ENCODE data around the gene GRAMD1A. TPM values are rescaled to one million over a fixed set of nuclear protein-coding genes. Genes with fewer than 3 reads are reported as not detected.
"Not testable (repeated sequence)": the region's sequence is repeated elsewhere in the genome, so short reads cannot be mapped to it uniquely, and the experiment has no call there.

The GRAMD1A gene
- total RNA-seq, 1 donor from 2014 or later: 79.6 TPM

DNA sequence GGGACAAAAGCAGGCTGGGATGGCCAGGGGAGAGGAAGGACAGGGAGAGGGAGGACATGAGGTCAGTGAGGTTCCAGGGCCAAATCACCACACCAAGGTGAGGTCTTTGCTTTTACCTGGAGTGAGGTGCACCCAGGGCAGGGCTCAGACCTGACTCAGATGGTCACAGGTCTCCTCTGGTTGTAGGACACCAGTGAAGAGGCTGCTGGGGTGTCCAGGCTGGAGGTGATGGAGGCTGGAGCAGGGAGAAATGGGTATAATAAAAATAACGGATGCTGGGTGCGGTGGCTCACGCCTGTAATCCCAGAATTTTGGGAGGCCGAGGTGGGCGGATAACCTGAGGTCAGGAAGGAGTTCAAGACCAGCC lies 6.9 kb downstream of the GRAMD1A start:
- no peaks in the 10 kb centered on the region for H3K27me3 Mint-ChIP-seq
- no peaks in the 10 kb centered on the region for H3K9me3 Mint-ChIP-seq
- peak overlapping the region; percentile 77 for H3K27ac Mint-ChIP-seq
- peaks cover 28% of the 10 kb centered on the region for H3K4me1 Mint-ChIP-seq (ENCODE audit: unreplicated experiment)
- peaks cover 10% of the 10 kb centered on the region for H3K36me3 Mint-ChIP-seq
- no peak for DNase-seq (ENCODE audit: extremely low spot score, unreplicated experiment)
- TF ChIP-seq, protein P1, sequence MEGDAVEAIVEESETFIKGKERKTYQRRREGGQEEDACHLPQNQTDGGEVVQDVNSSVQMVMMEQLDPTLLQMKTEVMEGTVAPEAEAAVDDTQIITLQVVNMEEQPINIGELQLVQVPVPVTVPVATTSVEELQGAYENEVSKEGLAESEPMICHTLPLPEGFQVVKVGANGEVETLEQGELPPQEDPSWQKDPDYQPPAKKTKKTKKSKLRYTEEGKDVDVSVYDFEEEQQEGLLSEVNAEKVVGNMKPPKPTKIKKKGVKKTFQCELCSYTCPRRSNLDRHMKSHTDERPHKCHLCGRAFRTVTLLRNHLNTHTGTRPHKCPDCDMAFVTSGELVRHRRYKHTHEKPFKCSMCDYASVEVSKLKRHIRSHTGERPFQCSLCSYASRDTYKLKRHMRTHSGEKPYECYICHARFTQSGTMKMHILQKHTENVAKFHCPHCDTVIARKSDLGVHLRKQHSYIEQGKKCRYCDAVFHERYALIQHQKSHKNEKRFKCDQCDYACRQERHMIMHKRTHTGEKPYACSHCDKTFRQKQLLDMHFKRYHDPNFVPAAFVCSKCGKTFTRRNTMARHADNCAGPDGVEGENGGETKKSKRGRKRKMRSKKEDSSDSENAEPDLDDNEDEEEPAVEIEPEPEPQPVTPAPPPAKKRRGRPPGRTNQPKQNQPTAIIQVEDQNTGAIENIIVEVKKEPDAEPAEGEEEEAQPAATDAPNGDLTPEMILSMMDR (conservative IDR thresholded peaks at IDR 0.05): no peak
- peak overlapping the region; percentile 2 for H3K4me3 Mint-ChIP-seq

DNA sequence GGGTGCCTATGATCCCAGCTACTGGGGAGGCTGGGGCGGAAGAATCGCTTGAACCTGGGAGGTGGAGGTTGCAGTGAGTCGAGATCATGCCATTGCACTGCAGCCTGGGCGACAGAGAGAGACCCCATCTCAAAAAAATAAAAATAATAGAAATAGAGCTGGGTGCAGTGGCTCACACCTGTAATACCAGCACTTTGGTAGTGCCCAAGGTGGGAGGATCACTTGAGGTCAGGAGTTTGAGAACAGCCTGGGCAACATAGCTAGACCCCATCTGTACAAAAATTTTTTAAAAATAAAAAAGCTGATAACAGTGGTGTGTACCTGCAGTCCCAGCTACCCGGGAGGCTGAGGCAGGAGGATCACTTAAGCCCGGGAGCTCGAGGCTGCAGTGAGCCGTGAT lies 7.3 kb downstream of the GRAMD1A start:
- H3K27me3 Mint-ChIP-seq; H3K27ac Mint-ChIP-seq; DNase-seq (ENCODE audit: extremely low spot score, unreplicated experiment); H3K36me3 Mint-ChIP-seq; H3K4me3 Mint-ChIP-seq; H3K9me3 Mint-ChIP-seq: not testable (repeated sequence)
- H3K4me1 Mint-ChIP-seq (ENCODE audit: unreplicated experiment): peaks cover 24% of the 10 kb centered on the region

DNA sequence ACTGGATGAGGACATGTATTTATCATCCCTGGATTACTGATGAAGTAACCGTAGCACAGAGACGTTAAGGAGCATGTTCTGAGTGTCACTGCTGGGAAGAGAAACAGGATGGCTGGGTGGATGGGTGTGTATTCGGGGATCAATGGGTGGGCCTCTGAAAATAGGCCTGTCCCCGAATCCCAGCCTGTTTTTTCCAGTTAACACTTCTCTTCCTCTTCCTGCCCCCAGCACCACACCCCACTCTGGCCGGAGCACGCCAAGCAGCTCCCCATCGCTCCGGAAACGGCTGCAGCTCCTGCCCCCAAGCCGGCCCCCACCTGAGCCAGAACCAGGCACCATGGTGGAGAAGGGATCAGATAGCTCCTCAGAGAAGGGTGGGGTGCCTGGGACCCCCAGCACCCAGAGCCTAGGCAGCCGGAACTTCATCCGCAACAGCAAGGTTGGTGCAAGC lies 8.8 kb downstream of the GRAMD1A start:
- TF ChIP-seq, protein P1 (conservative IDR thresholded peaks at IDR 0.05): no peak
- no peaks in the 10 kb centered on the region for H3K27me3 Mint-ChIP-seq

DNA sequence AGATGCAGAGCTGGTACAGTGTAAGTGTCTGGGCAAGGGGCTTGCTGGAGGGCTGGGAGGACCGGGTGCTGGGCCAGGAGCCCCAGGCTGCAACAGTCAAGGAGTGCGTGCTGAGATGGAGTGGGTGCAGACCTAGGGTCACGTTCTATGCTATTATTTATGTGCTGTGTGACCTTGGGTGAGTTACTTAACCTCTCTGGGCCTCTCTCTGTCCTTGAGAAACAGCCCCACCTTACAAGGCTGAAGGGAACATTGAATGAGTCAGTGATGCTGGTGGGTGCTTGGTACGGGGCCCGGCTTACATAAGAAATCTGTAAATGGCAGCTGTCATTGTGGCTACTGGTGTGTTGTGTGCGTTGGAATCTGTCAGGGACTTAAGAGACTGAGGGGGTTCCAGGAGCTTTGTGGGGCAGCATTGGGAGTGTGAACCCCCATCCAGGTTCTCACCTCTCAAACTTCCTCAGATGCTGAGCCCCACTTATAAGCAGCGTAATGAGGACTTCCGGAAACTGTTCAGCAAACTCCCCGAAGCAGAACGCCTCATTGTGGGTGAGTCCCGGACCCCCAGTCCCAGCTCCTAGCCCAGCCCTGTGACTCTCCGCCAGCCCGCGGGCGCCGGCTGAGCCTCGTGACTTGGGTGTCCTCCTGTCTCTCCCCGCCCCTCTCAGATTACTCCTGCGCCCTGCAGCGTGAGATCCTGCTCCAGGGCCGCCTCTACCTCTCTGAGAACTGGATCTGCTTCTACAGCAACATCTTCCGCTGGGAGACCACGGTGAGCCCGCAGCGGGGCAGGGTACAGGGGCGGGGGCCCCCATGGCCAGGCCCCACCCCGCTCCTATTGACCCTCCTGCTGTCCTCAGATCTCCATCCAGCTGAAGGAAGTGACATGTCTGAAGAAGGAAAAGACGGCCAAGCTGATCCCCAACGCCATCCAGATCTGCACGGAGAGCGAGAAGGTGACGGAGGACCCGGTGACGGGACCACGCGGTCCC lies 9.6 kb downstream of the GRAMD1A start:
- Mint-ChIP-seq H3K4me3 (no peak overlapping the region), H3K4me1 (ENCODE audit: unreplicated experiment) (peaks cover 12% of the 10 kb centered on the region), H3K27me3 (no peaks in the 10 kb centered on the region), H3K27ac (no peak overlapping the region), H3K36me3 (peaks cover 14% of the 10 kb centered on the region), H3K9me3 (no peaks in the 10 kb centered on the region)
- TF ChIP-seq, protein P1 (conservative IDR thresholded peaks at IDR 0.05): no peak
- no peak for DNase-seq (ENCODE audit: extremely low spot score, unreplicated experiment)

More for the DNA sequence above, 8.8 kb downstream of the GRAMD1A start:
- Mint-ChIP-seq H3K9me3 (no peaks in the 10 kb centered on the region), H3K4me1 (ENCODE audit: unreplicated experiment) (peaks cover 17% of the 10 kb centered on the region), H3K36me3 (peaks cover 13% of the 10 kb centered on the region), H3K27ac (no peak overlapping the region), H3K4me3 (no peak overlapping the region)
- DNase-seq (ENCODE audit: extremely low spot score, unreplicated experiment): no peak

DNA sequence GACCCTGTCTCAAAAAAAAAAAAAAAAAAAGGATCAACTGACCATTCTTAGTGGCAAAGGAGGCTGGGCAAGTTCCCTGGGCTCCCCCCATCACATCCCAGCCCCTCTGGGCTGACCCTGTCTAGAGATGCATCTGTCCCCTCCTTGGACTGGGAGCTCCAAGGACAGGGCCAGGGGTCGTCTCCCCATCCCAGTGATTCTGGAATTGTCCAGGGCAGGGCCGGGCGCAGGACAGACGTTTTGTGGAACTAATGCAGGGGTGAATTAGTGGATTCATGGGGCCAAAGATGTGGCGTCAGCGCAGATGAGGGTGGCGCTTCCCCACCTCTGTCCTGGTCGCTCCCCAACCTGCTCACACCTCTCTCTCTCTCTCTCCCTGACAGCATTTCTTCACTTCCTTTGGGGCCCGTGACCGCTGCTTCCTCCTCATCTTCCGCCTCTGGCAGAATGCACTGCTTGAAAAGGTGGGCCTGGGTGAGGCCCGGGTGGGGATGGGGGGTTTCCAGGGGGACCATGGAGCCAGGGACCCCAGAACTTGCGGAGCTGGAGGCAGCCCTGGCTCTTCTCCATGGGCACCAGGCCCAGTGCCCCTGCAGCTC lies 11.1 kb downstream of the GRAMD1A start:
- Mint-ChIP-seq H3K4me1 (ENCODE audit: unreplicated experiment) (peaks cover 12% of the 10 kb centered on the region), H3K36me3 (peaks cover 17% of the 10 kb centered on the region), H3K4me3 (no peak overlapping the region), H3K27me3 (no peaks in the 10 kb centered on the region), H3K9me3 (no peaks in the 10 kb centered on the region), H3K27ac (no peak overlapping the region)
- no peak for DNase-seq (ENCODE audit: extremely low spot score, unreplicated experiment)
- TF ChIP-seq, protein P1 (conservative IDR thresholded peaks at IDR 0.05): no peak

Data from type B pancreatic cell (in vitro differentiated cells).